Activated CD4-positive, alpha-beta T cell treated with anti-CD3 and anti-CD28 coated beads, Interleukin-2, amount 50 U/mL, for 4 hours (primary cell): Measurements from ENCODE around the gene ERBB2.
"Not testable (repeated sequence)": the region's sequence is repeated elsewhere in the genome, so short reads cannot be mapped to it uniquely, and the experiment has no call there.

Experiments
- DNase-seq, 2 experiments: peaks; one replicate each; pipeline ENCODE4 v3.0.0-alpha.2; 2020

ERBB2 gene

GRCh38 chr17:39679521-39680192 is 20.2 kb upstream of the ERBB2 start:
- peak in 1 of 2 experiments; percentile 21 for DNase-seq

- no peak for DNase-seq
These were observed 16.4 kb upstream of the ERBB2 start for GRCh38 chr17:39683295-39683939.

GRCh38 chr17:39684369-39685192 is 15.3 kb upstream of the ERBB2 start:
- no peak for DNase-seq

DNA sequence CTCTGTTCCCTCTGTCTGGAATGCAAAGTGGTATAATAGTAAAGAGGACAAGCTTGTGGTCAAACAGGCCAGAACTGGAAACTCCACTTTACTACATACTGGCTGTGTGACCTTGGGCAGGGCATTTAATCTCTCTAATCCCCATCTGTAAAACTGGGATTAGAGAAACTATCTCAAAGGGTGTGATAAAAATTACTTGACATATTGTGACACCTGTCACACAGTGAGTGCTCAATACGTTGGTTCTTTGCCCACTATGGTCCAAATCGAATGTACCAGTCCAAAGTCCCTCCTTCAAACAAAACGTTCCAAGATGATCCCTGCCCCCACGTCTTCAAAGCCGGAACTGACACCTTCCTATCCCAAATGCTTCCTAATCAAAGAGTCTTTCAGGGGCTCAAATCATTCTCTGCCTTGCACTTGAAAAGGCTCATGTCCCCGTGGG is 12.7 kb upstream of the ERBB2 start:
- DNase-seq, result no peak

- DNase-seq, result peak; percentile 77 to 79
These were observed 12.1 kb upstream of the ERBB2 start, which contains the start of gene PGAP3 for GRCh38 chr17:39687546-39688474. TSS of gene PGAP3 (minus strand) at chr17:39688057. CDS start at chr17:39688014, 43 bp downstream.

GRCh38 chr17:39688475-39688835 is 11.4 kb upstream of the ERBB2 start:
- no peak for DNase-seq

GRCh38 chr17:39688945-39689344 is 10.9 kb upstream of the ERBB2 start:
- DNase-seq, result no peak

DNA sequence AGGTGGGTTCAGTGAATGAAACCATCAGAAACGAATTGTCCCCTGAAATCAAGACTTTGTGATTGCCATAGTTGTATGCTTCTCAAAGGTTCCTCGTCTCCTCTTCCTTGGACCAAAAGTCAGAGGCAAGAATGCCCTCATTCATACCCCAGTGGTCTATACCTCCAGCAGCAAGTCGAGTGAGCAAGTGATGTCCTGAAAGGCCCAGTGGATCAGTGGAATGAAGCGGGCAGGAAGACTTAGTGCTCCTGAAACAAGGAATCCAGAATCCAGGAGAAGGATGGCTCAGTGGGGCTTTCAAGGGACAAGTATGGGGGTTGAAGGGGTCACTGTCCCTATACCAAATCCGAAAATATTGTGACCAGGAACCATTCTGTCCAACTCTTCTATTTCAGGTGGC is 5.3 kb upstream of the ERBB2 start:
- DNase-seq, result no peak

GRCh38 chr17:39695089-39695474 is 4.8 kb upstream of the ERBB2 start:
- DNase-seq, result no peak

DNA sequence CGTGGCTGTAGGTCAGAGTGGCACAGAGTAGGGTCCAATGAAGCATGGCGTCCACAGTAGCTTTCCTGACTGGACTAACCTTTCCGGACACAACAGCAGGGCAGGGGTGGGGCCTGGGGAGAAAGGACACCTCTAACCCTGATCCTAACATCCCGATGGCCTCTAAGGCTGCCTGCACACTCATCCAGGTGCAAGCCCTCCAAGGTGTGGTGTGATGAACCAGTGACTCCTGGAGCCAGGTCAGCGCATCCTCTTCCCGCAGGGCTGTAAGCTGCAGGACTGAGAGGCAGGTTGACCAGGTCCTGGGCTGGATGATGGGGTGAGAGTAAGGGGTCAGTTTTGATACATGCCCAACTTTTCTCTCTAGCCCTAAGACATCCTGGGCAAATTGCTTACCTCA is 3.1 kb upstream of the ERBB2 start:
- no peak for DNase-seq

- DNase-seq, result no peak
These were observed 1.9 kb upstream of the ERBB2 start for GRCh38 chr17:39697961-39698360.

- DNase-seq, result not testable (repeated sequence)
These were observed 577 bp upstream of the ERBB2 start for GRCh38 chr17:39699157-39699817.

GRCh38 chr17:39700148-39700987 is 504 bp downstream of the ERBB2 start:
- no peak for DNase-seq

GRCh38 chr17:39701012-39701783 is 1.3 kb downstream of the ERBB2 start:
- DNase-seq, result no peak

DNA sequence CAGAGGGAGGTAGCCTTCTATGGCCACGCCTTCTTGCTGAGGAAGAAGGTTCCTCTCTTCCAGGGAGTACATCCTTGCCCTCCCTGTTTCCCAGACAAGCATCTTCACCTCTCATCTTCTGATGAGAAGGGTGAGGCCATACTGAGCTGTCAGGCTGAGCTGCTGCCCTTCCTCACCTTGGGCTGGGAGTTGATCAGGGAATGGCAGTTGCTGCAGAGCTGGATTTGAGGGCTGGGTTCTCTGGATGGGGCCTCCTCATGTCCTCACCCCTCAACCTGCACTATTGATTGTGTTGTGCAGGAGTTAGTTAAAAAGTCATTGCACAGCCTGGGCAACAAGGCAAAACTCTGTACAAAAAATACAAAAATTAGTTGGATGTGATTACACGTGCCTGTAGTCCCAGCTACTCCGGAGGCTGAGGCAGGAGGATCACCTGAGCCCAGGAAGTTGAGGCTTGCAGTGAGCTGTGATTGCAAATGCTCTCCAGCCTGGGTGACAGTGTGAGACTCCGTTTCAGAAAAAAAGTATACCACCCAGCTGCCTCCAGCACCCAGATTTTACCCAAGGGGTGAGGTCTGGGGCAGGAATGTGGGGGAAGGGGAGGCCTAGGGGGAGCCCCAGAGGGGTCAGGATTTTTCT is 2.0 kb downstream of the ERBB2 start:
- DNase-seq, result no peak

DNA sequence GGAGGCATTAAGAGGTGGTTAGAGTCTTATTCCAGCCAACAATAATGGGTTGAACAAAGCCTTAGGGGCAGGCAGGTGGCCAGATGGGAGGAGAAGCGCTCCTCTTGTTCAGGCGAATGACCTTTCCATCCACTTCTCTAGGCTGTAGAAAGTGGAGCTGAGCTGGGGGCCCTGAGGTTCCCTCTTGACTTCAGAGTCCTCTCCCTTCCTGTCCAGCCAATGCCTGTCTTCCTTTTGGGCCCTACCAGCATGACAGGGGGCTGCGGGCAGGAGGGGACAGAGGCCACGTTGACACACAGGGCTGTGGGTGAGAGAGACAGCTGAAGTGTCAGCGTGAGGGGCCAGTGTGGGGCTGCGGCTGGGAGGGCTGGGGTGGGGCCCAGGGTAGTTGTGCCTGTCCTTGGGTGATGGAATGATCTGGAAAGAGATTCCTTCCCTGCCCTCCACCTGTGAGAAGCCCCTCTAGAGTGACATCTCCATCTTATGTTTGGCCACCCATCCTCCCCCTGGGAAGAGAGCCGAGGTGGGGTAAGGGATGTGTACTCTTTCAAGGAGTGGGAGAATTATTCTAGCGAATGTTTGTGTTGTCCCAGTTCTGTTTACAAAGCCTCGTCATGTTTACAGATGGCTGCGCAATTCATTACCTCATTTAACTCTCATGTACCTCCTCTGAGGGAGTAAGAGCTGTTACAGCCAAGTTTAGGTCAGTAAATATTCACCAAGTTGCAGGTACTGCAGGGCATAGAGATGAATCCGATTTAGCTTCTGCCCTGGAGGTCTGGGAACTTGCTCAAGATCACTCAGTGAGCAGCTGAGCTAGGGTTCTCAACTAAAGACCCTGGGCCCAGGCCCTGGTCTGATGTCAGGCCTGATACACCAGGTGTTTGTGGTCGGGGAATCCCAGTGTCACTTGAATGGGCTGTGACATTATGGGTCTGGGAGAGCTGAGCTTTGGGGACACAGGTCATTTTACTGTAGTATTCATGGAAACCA is 3.3 kb downstream of the ERBB2 start:
- DNase-seq, result no peak

DNA sequence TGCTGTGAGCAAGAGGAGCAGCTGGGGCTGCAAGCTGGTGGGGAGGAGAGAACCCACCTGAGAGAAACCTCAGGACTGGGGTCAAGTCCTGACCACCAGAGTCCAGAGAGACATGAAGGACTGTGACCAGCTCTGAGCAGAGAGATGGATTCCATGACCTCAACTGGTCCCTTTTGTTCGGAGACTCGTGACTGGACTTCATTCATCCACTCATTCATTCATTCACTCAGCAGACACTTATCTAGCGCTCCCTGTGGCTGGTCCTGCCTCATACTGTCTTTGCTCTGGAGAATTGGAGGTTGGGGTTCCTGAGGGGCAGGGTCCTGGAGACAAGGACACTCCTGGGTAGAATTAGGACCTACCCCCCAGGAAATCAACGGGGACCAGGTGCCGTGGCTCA is 4.0 kb downstream of the ERBB2 start:
- no peak for DNase-seq

- DNase-seq, result no peak
These were observed 5.1 kb downstream of the ERBB2 start for GRCh38 chr17:39704821-39705551.
